Common myeloid progenitor, CD34-positive (primary cell): ENCODE measurements around the gene DNAJC2.
"Not testable (repeated sequence)": the region's sequence is repeated elsewhere in the genome, so short reads cannot be mapped to it uniquely, and the experiment has no call there.

Source experiments
- CTCF ChIA-PET: fragments of 350-600 bp; sonication (Branson Sonifier 250); formaldehyde crosslinking; loops from one replicate; lab custom pipeline; 2021; ENCODE audit warnings: antibody characterized with exemption; lab: Charles Lee
- POLR2A ChIA-PET: fragments of 350-600 bp; sonication (Branson Sonifier 250); formaldehyde crosslinking; loops from one replicate; lab custom pipeline; 2021; ENCODE audit warnings: antibody characterized with exemption; lab: Charles Lee
- DNase-seq, 3 donors: peaks; one replicate each; pipeline versions ENCODE4 v3.0.0 to v3.0.0-alpha.2; 2013
- H3K27ac ChIP-seq, 2 experiments: 1 replicate in 1 of 2; 2 replicates in 1 of 2; pipeline ENCODE4 v1.7.0; 2013; ENCODE audit warnings: inconsistent platforms in 2 of 2, low read length in 2 of 2, mild to moderate bottlenecking in 2 of 2, low read depth in 1 of 2, moderate library complexity in 1 of 2; ENCODE audit not compliant: severe bottlenecking in 2 of 2, insufficient read depth in 1 of 2, poor library complexity in 1 of 2
- H3K27me3 ChIP-seq, 5 experiments: replicated peaks in 2 of 5; 1 replicate in 3 of 5; 2 replicates in 2 of 5; pipeline versions ENCODE4 v1.6.1 to v1.7.0; 2013; ENCODE audit warnings: low read length in 4 of 5, mild to moderate bottlenecking in 2 of 5, moderate library complexity in 2 of 5, inconsistent platforms in 1 of 5; ENCODE audit not compliant: insufficient read depth in 5 of 5, control insufficient read depth in 4 of 5
- H3K36me3 ChIP-seq, 4 experiments: 1 replicate in 2 of 4; 2 replicates in 2 of 4; pipeline versions ENCODE4 v1.6.1 to v1.7.0; 2013; ENCODE audit warnings: low read length in 3 of 4, control low read depth in 1 of 4, mild to moderate bottlenecking in 1 of 4; ENCODE audit not compliant: control insufficient read depth in 4 of 4, insufficient read depth in 4 of 4
- H3K4me1 ChIP-seq, 4 experiments: 1 replicate in 3 of 4; 2 replicates in 1 of 4; pipeline versions ENCODE4 v1.6.1 to v1.7.1; 2013; ENCODE audit warnings: low read length in 3 of 4, mild to moderate bottlenecking in 3 of 4, control low read depth in 1 of 4, inconsistent platforms in 1 of 4, moderate library complexity in 1 of 4; ENCODE audit not compliant: control insufficient read depth in 4 of 4, insufficient read depth in 4 of 4; ENCODE audit errors: control extremely low read depth in 1 of 4
- H3K4me3 ChIP-seq, 7 experiments: 1 replicate in 4 of 7; 2 replicates in 3 of 7; pipeline versions ENCODE4 v1.5.1 to v1.7.0; 2013; ENCODE audit warnings: mild to moderate bottlenecking in 7 of 7, low read length in 6 of 7, moderate library complexity in 6 of 7, inconsistent platforms in 2 of 7, low read depth in 2 of 7, control low read depth in 1 of 7; ENCODE audit not compliant: insufficient read depth in 4 of 7, control insufficient read depth in 1 of 7; ENCODE audit errors: extremely low read depth in 1 of 7
- H3K9me3 ChIP-seq, 5 experiments: 1 replicate in 4 of 5; 2 replicates in 1 of 5; pipeline versions ENCODE4 v1.6.1 to v1.7.1; 2013; ENCODE audit warnings: low read length in 4 of 5, mild to moderate bottlenecking in 2 of 5, inconsistent platforms in 1 of 5, low read depth in 1 of 5, moderate library complexity in 1 of 5; ENCODE audit not compliant: control insufficient read depth in 4 of 5, insufficient read depth in 2 of 5; ENCODE audit errors: control extremely low read depth in 1 of 5
- WGBS: methylation state at CpG from one replicate; pipeline ENCODE4 v1.1.5; 2013; ENCODE audit not compliant: insufficient coverage; 5-methylcytosine and 5-hydroxymethylcytosine counted together

The DNAJC2 gene

GRCh38 chr7:103273374-103273773 is 71.2 kb downstream of the DNAJC2 start:
- H3K9me3 ChIP-seq, H3K4me3 ChIP-seq, H3K36me3 ChIP-seq, H3K27me3 ChIP-seq, H3K4me1 ChIP-seq, DNase-seq, POLR2A ChIA-PET, H3K27ac ChIP-seq, CTCF ChIA-PET: not testable (repeated sequence)
- WGBS: 100% methylated on average over 1 of the region's 6 CpGs

GRCh38 chr7:103266229-103266628 is 78.3 kb downstream of the DNAJC2 start:
- H3K4me1 ChIP-seq, H3K4me3 ChIP-seq, CTCF ChIA-PET, POLR2A ChIA-PET, DNase-seq, H3K9me3 ChIP-seq, H3K27me3 ChIP-seq, H3K36me3 ChIP-seq, H3K27ac ChIP-seq: not testable (repeated sequence)
- no CpG with 5 or more reads among the region's 2 CpGs for WGBS

GRCh38 chr7:103264054-103264453 is 80.5 kb downstream of the DNAJC2 start:
- WGBS: 100% methylated on average over 1 of the region's 2 CpGs
- H3K36me3 ChIP-seq, H3K27ac ChIP-seq, DNase-seq, POLR2A ChIA-PET, CTCF ChIA-PET, H3K9me3 ChIP-seq, H3K27me3 ChIP-seq, H3K4me3 ChIP-seq, H3K4me1 ChIP-seq: not testable (repeated sequence)
